Bronchial epithelial cell (primary cell): ENCODE data around the gene TCF3. TPM values are rescaled to one million over a fixed set of nuclear protein-coding genes. Genes with fewer than 3 reads are reported as not detected.

Experiments used
- DNase-seq: peaks from one replicate; pipeline ENCODE4 v3.0.0-alpha.2; 2010; ENCODE audit warnings: low read depth
- FAIRE-seq: peaks from 2 replicates; lab custom pipeline; 2011; peaks lifted over from hg19 to GRCh38; lab: Jason Lieb, UNC
- H3K27me3 ChIP-seq: 2 replicates; pipeline ENCODE4 v1.5.1; 2011; ENCODE audit warnings: low read length; ENCODE audit not compliant: control insufficient read depth, insufficient read depth
- H3K36me3 ChIP-seq: 2 replicates; pipeline ENCODE4 v1.5.1; 2011; ENCODE audit warnings: low read length; ENCODE audit not compliant: control insufficient read depth, insufficient read depth
- H3K4me3 ChIP-seq: 2 replicates; pipeline ENCODE4 v1.5.1; 2011; ENCODE audit warnings: mild to moderate bottlenecking, low read depth, low read length, control low read depth
- total RNA-seq: library from RNA; depleted of rRNA; stranded (reverse); fragments of >200 nt; gene quantifications from 2 replicates; pipeline ENCODE4 v1.2.1, GENCODE V29; 2014
- TF ChIP-seq, protein P1 (sequence below): IDR thresholded peaks from 2 replicates; pipeline ENCODE4 v1.5.1; 2011; ENCODE audit warnings: mild to moderate bottlenecking, moderate library complexity, low read length, control low read depth, inconsistent platforms; ENCODE audit not compliant: insufficient read depth, severe bottlenecking

The TCF3 gene
- total RNA-seq, 1 donor from 2014 or later, result 68.2 TPM

DNA sequence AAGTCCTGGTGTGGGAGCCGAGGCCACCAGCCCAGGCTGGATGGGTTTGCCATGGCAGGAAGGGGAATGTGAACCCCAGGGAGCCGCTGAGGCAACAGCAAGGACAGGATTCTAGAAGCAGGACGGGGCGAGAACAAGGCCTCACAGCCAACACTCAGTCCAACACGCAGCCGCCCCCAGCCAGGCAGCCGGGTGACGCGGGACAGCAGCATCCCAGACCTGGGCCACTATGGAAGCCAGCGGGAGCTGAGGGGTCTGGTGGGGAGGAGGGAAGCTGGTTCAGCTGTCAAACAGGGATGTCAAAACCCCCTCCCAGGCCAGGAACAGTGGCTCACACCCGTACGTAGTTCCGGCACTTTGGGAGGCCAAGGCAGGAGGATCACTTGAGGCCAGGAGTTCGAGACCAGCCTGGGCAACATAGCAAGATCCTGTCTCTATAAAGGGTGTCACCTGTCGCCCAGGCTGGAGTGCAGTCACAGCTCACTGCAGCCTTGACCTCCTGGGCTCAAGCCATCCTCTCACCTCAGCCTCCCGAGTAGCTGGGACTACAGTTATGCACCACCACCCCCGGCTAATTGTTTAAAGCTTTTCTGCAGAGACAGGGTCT lies 91.1 kb downstream of the TCF3 start:
- DNase-seq (no peak), FAIRE-seq (no peak)
- TF ChIP-seq, protein P1, sequence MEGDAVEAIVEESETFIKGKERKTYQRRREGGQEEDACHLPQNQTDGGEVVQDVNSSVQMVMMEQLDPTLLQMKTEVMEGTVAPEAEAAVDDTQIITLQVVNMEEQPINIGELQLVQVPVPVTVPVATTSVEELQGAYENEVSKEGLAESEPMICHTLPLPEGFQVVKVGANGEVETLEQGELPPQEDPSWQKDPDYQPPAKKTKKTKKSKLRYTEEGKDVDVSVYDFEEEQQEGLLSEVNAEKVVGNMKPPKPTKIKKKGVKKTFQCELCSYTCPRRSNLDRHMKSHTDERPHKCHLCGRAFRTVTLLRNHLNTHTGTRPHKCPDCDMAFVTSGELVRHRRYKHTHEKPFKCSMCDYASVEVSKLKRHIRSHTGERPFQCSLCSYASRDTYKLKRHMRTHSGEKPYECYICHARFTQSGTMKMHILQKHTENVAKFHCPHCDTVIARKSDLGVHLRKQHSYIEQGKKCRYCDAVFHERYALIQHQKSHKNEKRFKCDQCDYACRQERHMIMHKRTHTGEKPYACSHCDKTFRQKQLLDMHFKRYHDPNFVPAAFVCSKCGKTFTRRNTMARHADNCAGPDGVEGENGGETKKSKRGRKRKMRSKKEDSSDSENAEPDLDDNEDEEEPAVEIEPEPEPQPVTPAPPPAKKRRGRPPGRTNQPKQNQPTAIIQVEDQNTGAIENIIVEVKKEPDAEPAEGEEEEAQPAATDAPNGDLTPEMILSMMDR, result no peak
- Histone ChIP-seq H3K36me3 (peaks cover 6% of the 10 kb centered on the region), H3K4me3 (no peak overlapping the region), H3K27me3 (no peaks in the 10 kb centered on the region)

DNA sequence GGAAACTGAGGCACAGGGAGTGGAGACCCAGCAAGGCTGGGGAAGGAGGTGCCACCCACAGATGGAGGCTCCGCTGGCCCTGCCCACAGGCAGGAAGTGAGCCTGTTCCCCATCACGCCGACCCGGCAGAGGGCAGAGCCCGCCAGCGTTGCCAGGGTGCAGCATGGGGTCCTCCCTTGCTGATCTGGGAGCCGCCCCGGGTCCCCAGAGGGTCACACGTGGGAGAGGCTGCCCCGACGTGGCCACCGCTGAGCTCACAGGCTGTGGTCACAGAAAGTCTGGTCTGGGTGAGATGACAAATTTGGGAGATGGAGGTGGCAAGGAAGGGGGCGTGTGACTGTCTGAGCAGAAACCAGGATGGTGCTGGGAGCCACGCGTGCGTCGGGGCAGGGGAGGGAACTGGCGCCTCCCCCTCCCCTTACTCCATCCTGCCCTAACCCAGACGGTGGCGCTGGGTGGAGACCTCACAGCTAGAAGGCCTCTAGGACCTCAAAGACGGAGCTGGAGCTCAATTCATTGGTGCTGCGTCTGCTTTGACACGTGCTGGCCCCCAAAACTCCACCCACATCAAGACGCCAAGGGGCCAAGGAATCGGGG lies 92.0 kb downstream of the TCF3 start:
- no peak overlapping the region for H3K4me3 ChIP-seq
- TF ChIP-seq, protein P1, result no peak
- H3K36me3 ChIP-seq, result peaks cover 3% of the 10 kb centered on the region
- DNase-seq (no peak), FAIRE-seq (no peak)
- H3K27me3 ChIP-seq, result no peaks in the 10 kb centered on the region

Other genes starting within 250 kb of the TCF3 start
- gene DAZAP1, start 245.0 kb downstream of the TCF3 start, total RNA-seq, result 115 and 128 TPM in 2 replicates
- 380 and 966 TPM in 2 replicates for gene RPS15, start 214.2 kb downstream of the TCF3 start, total RNA-seq
- gene APC2, start 202.5 kb downstream of the TCF3 start, total RNA-seq, result under 0.01 TPM in 2 replicates
- gene C19orf25, start 173.4 kb downstream of the TCF3 start, total RNA-seq, result 24.7 and 33.3 TPM in 2 replicates
- gene PCSK4, start 162.3 kb downstream of the TCF3 start, total RNA-seq, result 0.53 and 1.7 TPM in 2 replicates
- gene REEP6, start 161.4 kb downstream of the TCF3 start, total RNA-seq, result 2.1 and 3.6 TPM in 2 replicates
- gene ADAMTSL5, start 139.6 kb downstream of the TCF3 start, total RNA-seq, result 1.8 and 3.6 TPM in 2 replicates
- gene PLK5, start 128.5 kb downstream of the TCF3 start, total RNA-seq, result not detected in 2 replicates
- 34.2 and 43.4 TPM in 2 replicates for gene MEX3D, start 84.3 kb downstream of the TCF3 start, total RNA-seq
- 64.3 and 75.3 TPM in 2 replicates for gene MBD3, start 59.8 kb downstream of the TCF3 start, total RNA-seq
- gene UQCR11, start 47.2 kb downstream of the TCF3 start, total RNA-seq, result 43.4 and 113 TPM in 2 replicates
- gene ONECUT3, start 100.9 kb upstream of the TCF3 start, total RNA-seq, result under 0.01 TPM in 2 replicates
- 0.26 and 1.4 TPM in 2 replicates for gene ATP8B3, start 159.7 kb upstream of the TCF3 start, total RNA-seq
- gene REXO1, start 195.9 kb upstream of the TCF3 start, total RNA-seq, result 2.4 and 3.8 TPM in 2 replicates
- gene KLF16, start 211.0 kb upstream of the TCF3 start, total RNA-seq, result 5.3 and 6.4 TPM in 2 replicates
- 48.4 and 71.0 TPM in 2 replicates for gene ABHD17A, start 232.9 kb upstream of the TCF3 start, total RNA-seq